ENCODE results near the gene HNRNPA2B1. TPM values are rescaled to one million over a fixed set of nuclear protein-coding genes. Genes with fewer than 3 reads are reported as not detected.

Gene HNRNPA2B1
- total and polyA plus RNA-seq, 2 of the 8 experiments (the other 6 are each of a cell fraction or from before 2014, with no cell fraction given) = 276 to 1,255 TPM

- TF ChIP-seq CTBP2 (IDR thresholded peaks at IDR 0.05; ENCODE audit: borderline replicate concordance, insufficient read depth, insufficient read length, low read length) (no peak), PHF8 (conservative IDR thresholded peaks at IDR 0.05; ENCODE audit: low read depth, low read length) (no peak), ATF3 (IDR thresholded peaks at IDR 0.05; ENCODE audit: insufficient read depth, low read depth, low read length) (no peak)
These were observed 7.5 kb upstream of the HNRNPA2B1 start (continued) for GRCh38 chr7:26208040-26208439.

Data from H1 (cell line).